Measurements from ENCODE around the gene SLC2A13.

DNA sequence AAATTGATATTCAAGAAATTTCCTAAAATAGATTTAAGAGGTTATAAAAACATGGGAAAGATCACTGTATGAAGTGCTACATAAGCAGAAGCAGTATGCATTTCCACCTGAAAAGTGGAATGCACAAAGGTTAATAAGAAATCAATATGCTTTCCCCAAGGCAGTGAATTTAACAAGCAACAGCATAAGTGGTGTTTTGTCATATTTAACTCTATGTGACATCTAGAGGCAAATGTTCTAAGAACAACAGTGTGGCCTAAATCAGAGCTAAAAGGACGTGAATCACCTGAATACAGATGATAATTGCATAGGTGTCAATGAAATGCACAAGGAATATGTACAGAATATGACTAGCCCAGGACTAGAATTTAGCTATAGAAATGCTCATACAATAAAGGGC lies 49.5 kb downstream of the SLC2A13 start:
- no peak for TF ChIP-seq POLR2A (IDR thresholded peaks at IDR 0.05)
- TF ChIP-seq, protein P1, sequence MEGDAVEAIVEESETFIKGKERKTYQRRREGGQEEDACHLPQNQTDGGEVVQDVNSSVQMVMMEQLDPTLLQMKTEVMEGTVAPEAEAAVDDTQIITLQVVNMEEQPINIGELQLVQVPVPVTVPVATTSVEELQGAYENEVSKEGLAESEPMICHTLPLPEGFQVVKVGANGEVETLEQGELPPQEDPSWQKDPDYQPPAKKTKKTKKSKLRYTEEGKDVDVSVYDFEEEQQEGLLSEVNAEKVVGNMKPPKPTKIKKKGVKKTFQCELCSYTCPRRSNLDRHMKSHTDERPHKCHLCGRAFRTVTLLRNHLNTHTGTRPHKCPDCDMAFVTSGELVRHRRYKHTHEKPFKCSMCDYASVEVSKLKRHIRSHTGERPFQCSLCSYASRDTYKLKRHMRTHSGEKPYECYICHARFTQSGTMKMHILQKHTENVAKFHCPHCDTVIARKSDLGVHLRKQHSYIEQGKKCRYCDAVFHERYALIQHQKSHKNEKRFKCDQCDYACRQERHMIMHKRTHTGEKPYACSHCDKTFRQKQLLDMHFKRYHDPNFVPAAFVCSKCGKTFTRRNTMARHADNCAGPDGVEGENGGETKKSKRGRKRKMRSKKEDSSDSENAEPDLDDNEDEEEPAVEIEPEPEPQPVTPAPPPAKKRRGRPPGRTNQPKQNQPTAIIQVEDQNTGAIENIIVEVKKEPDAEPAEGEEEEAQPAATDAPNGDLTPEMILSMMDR (IDR thresholded peaks at IDR 0.05), result no peak
- no peak for TF ChIP-seq POLR2AphosphoS5 (IDR thresholded peaks at IDR 0.05)
- TF ChIP-seq EP300 (IDR thresholded peaks at IDR 0.05), result no peak

All from upper lobe of left lung (tissue), 4 donors.